HepG2 (cell line): ENCODE measurements around the gene CSTB. TPM values are rescaled to one million over a fixed set of nuclear protein-coding genes. Genes with fewer than 3 reads are reported as not detected.
A peak's percentile ranks its signal among the peaks of the same experiment; 100 is the strongest.

Source experiments
- ARNT2 ChIP-seq: sonication (generic); formaldehyde crosslinking; IDR thresholded peaks from 2 replicates; pipeline ENCODE4 v1.8.0; 2022; ENCODE audit warnings: mild to moderate bottlenecking, low read depth, missing genetic modification reagents, moderate library complexity
- GABPB1 ChIP-seq: IDR thresholded peaks from 2 replicates; pipeline ENCODE4 v1.6.1; 2016; ENCODE audit warnings: mild to moderate bottlenecking, missing genetic modification reagents, moderate library complexity, missing compliant biosample characterization
- GATAD1 ChIP-seq: IDR thresholded peaks from 2 replicates; pipeline ENCODE4 v1.6.1; 2016; ENCODE audit warnings: missing genetic modification reagents, missing compliant biosample characterization
- HDAC6 ChIP-seq: fragments of 200-600 bp; sonication (generic); IDR thresholded peaks from 2 replicates; pipeline ENCODE4 v1.7.0; 2017; ENCODE audit warnings: mild to moderate bottlenecking, antibody characterized with exemption, low read length, low read depth
- KMT2A ChIP-seq: sonication (generic); formaldehyde crosslinking; IDR thresholded peaks from 2 replicates; pipeline ENCODE4 v1.4.0; 2020; ENCODE audit warnings: missing genetic modification reagents
- NR2C2 ChIP-seq: sonication (generic); formaldehyde crosslinking; IDR thresholded peaks from 2 replicates; pipeline ENCODE4 v1.4.0; 2020; ENCODE audit warnings: missing genetic modification reagents, mild to moderate bottlenecking, moderate library complexity, borderline replicate concordance
- SAFB2 ChIP-seq: sonication (generic); formaldehyde crosslinking; IDR thresholded peaks from 2 replicates; pipeline ENCODE4 v1.5.1; 2020; ENCODE audit warnings: missing genetic modification reagents, low read depth, mild to moderate bottlenecking, borderline replicate concordance
- SNAPC5 ChIP-seq: sonication (generic); formaldehyde crosslinking; IDR thresholded peaks from 2 replicates; pipeline ENCODE4 v1.8.1; 2023; ENCODE audit warnings: mild to moderate bottlenecking, missing genetic modification reagents, borderline replicate concordance
- ZFP37 ChIP-seq: sonication (generic); formaldehyde crosslinking; IDR thresholded peaks from 2 replicates; pipeline ENCODE4 v1.4.0; 2020; ENCODE audit warnings: missing genetic modification reagents, borderline replicate concordance
- ZNF12 ChIP-seq: sonication (generic); formaldehyde crosslinking; IDR thresholded peaks from 2 replicates; pipeline ENCODE4 v1.5.0; 2020; ENCODE audit warnings: missing genetic modification reagents
- ZNF18 ChIP-seq: sonication (generic); formaldehyde crosslinking; IDR thresholded peaks from 2 replicates; pipeline ENCODE4 v1.8.0; 2022; ENCODE audit warnings: mild to moderate bottlenecking, missing genetic modification reagents; ENCODE audit not compliant: insufficient replicate concordance
- ZNF317 ChIP-seq: sonication (generic); formaldehyde crosslinking; IDR thresholded peaks from 2 replicates; pipeline ENCODE4 v1.5.0; 2020; ENCODE audit warnings: mild to moderate bottlenecking, missing genetic modification reagents
- ZNF407 ChIP-seq: sonication (generic); formaldehyde crosslinking; IDR thresholded peaks from one replicate; pipeline ENCODE4 v1.5.1; 2020; ENCODE audit warnings: mild to moderate bottlenecking, missing genetic modification reagents; ENCODE audit errors: not compliant biosample characterization
- ZNF619 ChIP-seq: sonication (generic); formaldehyde crosslinking; IDR thresholded peaks from 2 replicates; pipeline ENCODE4 v1.4.0; 2020; ENCODE audit warnings: mild to moderate bottlenecking, missing genetic modification reagents
- ZNF704 ChIP-seq: sonication (generic); formaldehyde crosslinking; IDR thresholded peaks from 2 replicates; pipeline ENCODE4 v1.8.1; 2023; ENCODE audit warnings: mild to moderate bottlenecking, inconsistent platforms, moderate library complexity, missing genetic modification reagents, borderline replicate concordance
- ZNF816 ChIP-seq: sonication (generic); formaldehyde crosslinking; IDR thresholded peaks from 2 replicates; pipeline ENCODE4 v1.8.0; 2022; ENCODE audit warnings: missing genetic modification reagents, mild to moderate bottlenecking, borderline replicate concordance
- polyA plus RNA-seq, 8 experiments: library from polyadenylated mRNA; depleted of rRNA in 3 of 8; stranded (reverse) in 7 of 8; unstranded in 1 of 8; fragments of >200 nt; fragmentation: Illumina TruSeq in 4 of 8; extraction: Trizol in 4 of 8; gene quantifications; 2 replicates each; pipeline versions ENCODE4 v1.2.1 to v1.2.3, GENCODE V29; 2011 to 2016; ENCODE audit warnings: low read depth in 4 of 8, missing spikeins in 1 of 8, mixed read lengths in 1 of 8; ENCODE audit not compliant: insufficient read depth in 1 of 8
- total RNA-seq, 5 experiments: library from RNA; depleted of rRNA; stranded (reverse); fragments of >200 nt; fragmentation: Illumina TruSeq; extraction: Trizol; gene quantifications; 2 replicates each; pipeline ENCODE4 v1.2.3, GENCODE V29; 2016; ENCODE audit warnings: low read depth in 1 of 5

CSTB gene
- total and polyA plus RNA-seq, 2 of the 13 experiments (the other 11 are each of a cell fraction or from before 2014, with no cell fraction given) = 11.7 to 94.1 TPM

GRCh38 chr21:43728467-43729390 lies 47.4 kb downstream of the CSTB start (continued):
- TF ChIP-seq ZNF407 (CRISPR knock-in tag) = no peak
- TF ChIP-seq ZNF816 = 0 out of 2 replicates have a peak, but pooled peaks have one; percentile 54
- no peak for TF ChIP-seq HDAC6
- TF ChIP-seq NR2C2 (CRISPR knock-in tag) = peak; percentile 68; the same call in 1 of the 2 replicates
- peak; percentile 77 for TF ChIP-seq ZNF704
- peak; percentile 89 for TF ChIP-seq KMT2A (CRISPR knock-in tag)
- 0 out of 2 replicates have a peak, but pooled peaks have one; percentile 62 for TF ChIP-seq SNAPC5 (CRISPR knock-in tag)
- peak; percentile 92 for TF ChIP-seq GATAD1 (CRISPR knock-in tag)
- peak; percentile 96 for TF ChIP-seq ZNF619 (CRISPR knock-in tag)
- TF ChIP-seq ZFP37 (CRISPR knock-in tag) = no peak
- peak; percentile 90 for TF ChIP-seq ZNF18 (CRISPR knock-in tag)
- TF ChIP-seq ARNT2 (CRISPR knock-in tag) = peak; percentile 81; the same call in 1 of the 2 replicates
- peak; percentile 89; the same call in 1 of the 2 replicates for TF ChIP-seq ZNF317 (CRISPR knock-in tag)
- TF ChIP-seq SAFB2 (CRISPR knock-in tag) = no peak
- peak; percentile 32; the same call in 1 of the 2 replicates for TF ChIP-seq ZNF12 (CRISPR knock-in tag)
- TF ChIP-seq GABPB1 = peak; percentile 98
